ENCODE measurements around the gene PTPRG. TPM values are rescaled to one million over a fixed set of nuclear protein-coding genes. Genes with fewer than 3 reads are reported as not detected.
"Not testable (repeated sequence)": the region's sequence is repeated elsewhere in the genome, so short reads cannot be mapped to it uniquely, and the experiment has no call there.

PTPRG gene
- total and polyA plus RNA-seq, 5 experiments from 2014 or later, result not detected

GRCh38 chr3:62013951-62014350, 452.6 kb downstream of the PTPRG start:
- Mint-ChIP-seq H3K4me1 (peaks cover 0 to 1% (median 0%) of the 10 kb centered on the region in 4 donors), H3K27ac (no peak overlapping the region), H3K27me3 (peaks cover 0 to 4% (median 3%) of the 10 kb centered on the region in 5 donors), H3K4me3 (no peak overlapping the region), H3K36me3 (no peaks in the 10 kb centered on the region), H3K9me3 (peaks cover 0 to 4% (median 0%) of the 10 kb centered on the region in 9 donors)
- POLR2A ChIA-PET, result no interaction called here
- ATAC-seq, result no peak
- DNase-seq, result no peak

DNA sequence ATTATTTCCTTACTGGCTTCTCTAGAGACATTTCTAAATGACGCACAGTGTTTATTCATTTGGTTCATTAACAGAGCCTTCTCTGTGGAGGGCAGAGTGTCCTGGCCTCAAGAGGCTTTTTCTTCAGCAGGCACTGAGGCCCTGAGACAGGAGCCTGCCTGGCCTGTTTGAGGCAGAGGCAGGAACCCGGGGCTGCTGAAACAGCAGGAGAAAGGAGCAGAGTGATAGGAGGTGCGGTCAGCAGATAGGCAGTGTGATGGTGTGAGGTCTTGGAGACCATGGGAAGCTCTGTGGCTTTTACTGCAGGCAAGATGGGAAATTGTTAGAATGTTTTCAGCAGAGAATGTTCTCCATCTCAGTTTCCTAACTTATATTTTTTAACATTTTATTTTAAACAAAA, 453.7 kb downstream of the PTPRG start:
- POLR2A ChIA-PET, result no interaction called here
- Mint-ChIP-seq H3K9me3 (peaks cover 0 to 4% (median 0%) of the 10 kb centered on the region in 9 donors), H3K36me3 (no peaks in the 10 kb centered on the region), H3K27me3 (peaks cover 0 to 4% (median 0%) of the 10 kb centered on the region in 5 donors), H3K4me1 (peaks cover 0 to 1% (median 0%) of the 10 kb centered on the region in 4 donors), H3K27ac (no peak overlapping the region), H3K4me3 (no peak overlapping the region)
- ATAC-seq (no peak), DNase-seq (no peak)

DNA sequence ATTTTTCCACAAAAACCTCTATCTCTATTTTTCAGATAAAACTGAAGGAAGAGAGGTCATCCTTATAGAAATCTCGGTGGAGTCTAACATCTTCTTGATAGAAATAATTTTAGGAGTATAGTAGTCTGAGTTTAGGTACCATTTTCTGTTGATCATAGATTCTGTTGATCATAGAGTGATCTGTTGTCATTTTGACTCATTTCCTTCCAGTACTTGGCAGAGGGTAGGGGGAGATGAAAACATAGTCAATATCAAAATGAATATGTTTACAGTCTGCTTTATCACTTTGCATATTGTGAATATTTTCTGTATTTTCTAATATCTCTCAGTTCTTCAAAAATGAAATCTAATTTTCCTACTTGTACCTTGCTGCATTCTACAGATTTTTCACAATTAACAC, 458.5 kb downstream of the PTPRG start:
- DNase-seq, result no peak
- H3K36me3 Mint-ChIP-seq, result no peaks in the 10 kb centered on the region
- no peak overlapping the region for H3K4me3 Mint-ChIP-seq
- POLR2A ChIA-PET, result no interaction called here
- peaks cover 0 to 4% (median 0%) of the 10 kb centered on the region in 9 donors for H3K9me3 Mint-ChIP-seq
- no peak overlapping the region for H3K27ac Mint-ChIP-seq
- H3K27me3 Mint-ChIP-seq, result peaks cover 0 to 6% (median 0%) of the 10 kb centered on the region in 5 donors
- ATAC-seq, result no peak
- H3K4me1 Mint-ChIP-seq, result peaks cover 0 to 1% (median 0%) of the 10 kb centered on the region in 4 donors

GRCh38 chr3:62020706-62021105, 459.3 kb downstream of the PTPRG start:
- no peak overlapping the region for H3K27ac Mint-ChIP-seq
- DNase-seq (no peak), ATAC-seq (no peak)
- no peaks in the 10 kb centered on the region for H3K36me3 Mint-ChIP-seq
- no peak overlapping the region for H3K4me3 Mint-ChIP-seq
- H3K9me3 Mint-ChIP-seq, result peaks cover 0 to 4% (median 0%) of the 10 kb centered on the region in 9 donors
- H3K27me3 Mint-ChIP-seq, result peaks cover 0 to 8% (median 0%) of the 10 kb centered on the region in 5 donors
- POLR2A ChIA-PET, result no interaction called here
- H3K4me1 Mint-ChIP-seq, result no peaks in the 10 kb centered on the region

- H3K4me1 Mint-ChIP-seq, result no peaks in the 10 kb centered on the region
- peaks cover 0 to 5% (median 0%) of the 10 kb centered on the region in 5 donors for H3K27me3 Mint-ChIP-seq
- H3K4me3 Mint-ChIP-seq, result no peak overlapping the region
- H3K9me3 Mint-ChIP-seq, result peaks cover 0 to 4% (median 0%) of the 10 kb centered on the region in 9 donors
- ATAC-seq, result no peak
- no peaks in the 10 kb centered on the region for H3K36me3 Mint-ChIP-seq
- H3K27ac Mint-ChIP-seq, result no peak overlapping the region
- POLR2A ChIA-PET, result no interaction called here
- DNase-seq, result no peak
Measured at GRCh38 chr3:62022312-62022711, 460.9 kb downstream of the PTPRG start.

DNA sequence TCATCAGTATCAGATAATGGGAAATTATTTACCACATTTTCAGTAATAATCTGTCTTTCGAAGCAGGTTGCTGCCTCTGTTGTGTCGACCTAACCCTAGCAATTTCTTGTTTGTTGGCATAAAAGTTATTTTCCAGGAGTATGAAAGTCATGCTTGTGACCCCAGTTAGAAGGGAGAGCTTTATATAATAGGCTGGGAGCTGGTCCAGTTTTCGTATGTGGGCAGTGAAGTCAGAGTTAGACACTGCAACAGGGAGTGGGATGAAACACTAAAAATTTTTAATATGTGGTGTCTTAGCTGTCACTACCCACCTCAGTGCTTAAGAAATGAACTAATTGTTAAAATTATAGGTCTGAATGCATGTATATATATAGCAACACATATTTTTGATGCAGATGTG, 463.5 kb downstream of the PTPRG start:
- Mint-ChIP-seq H3K36me3 (no peaks in the 10 kb centered on the region), H3K27me3 (peaks cover 0 to 6% (median 0%) of the 10 kb centered on the region in 5 donors), H3K9me3 (peaks cover 0 to 3% (median 0%) of the 10 kb centered on the region in 9 donors), H3K4me3 (no peak overlapping the region), H3K4me1 (no peaks in the 10 kb centered on the region), H3K27ac (no peak overlapping the region)
- DNase-seq (no peak), ATAC-seq (no peak)
- POLR2A ChIA-PET, result no interaction called here

- H3K36me3 Mint-ChIP-seq, result no peaks in the 10 kb centered on the region
- peaks cover 0 to 3% (median 0%) of the 10 kb centered on the region in 9 donors for H3K9me3 Mint-ChIP-seq
- no peak overlapping the region for H3K27ac Mint-ChIP-seq
- peaks cover 0 to 8% (median 0%) of the 10 kb centered on the region in 5 donors for H3K27me3 Mint-ChIP-seq
- POLR2A ChIA-PET, result no interaction called here
- no peak overlapping the region for H3K4me3 Mint-ChIP-seq
- DNase-seq (no peak), ATAC-seq (no peak)
- no peaks in the 10 kb centered on the region for H3K4me1 Mint-ChIP-seq
Measured at GRCh38 chr3:62025913-62026312, 464.5 kb downstream of the PTPRG start.

- no peaks in the 10 kb centered on the region for H3K4me1 Mint-ChIP-seq
- peaks cover 0 to 21% (median 4%) of the 10 kb centered on the region in 5 donors for H3K27me3 Mint-ChIP-seq
- H3K27ac Mint-ChIP-seq, result no peak overlapping the region
- H3K36me3 Mint-ChIP-seq, result no peaks in the 10 kb centered on the region
- ATAC-seq, result no peak
- POLR2A ChIA-PET, result no interaction called here
- DNase-seq, result no peak
- H3K4me3 Mint-ChIP-seq, result no peak overlapping the region
- H3K9me3 Mint-ChIP-seq, result peaks cover 0 to 8% (median 0%) of the 10 kb centered on the region in 9 donors
Measured at GRCh38 chr3:62027241-62027640, 465.9 kb downstream of the PTPRG start.

GRCh38 chr3:62027796-62028195, 466.4 kb downstream of the PTPRG start:
- Mint-ChIP-seq H3K4me3 (no peak overlapping the region), H3K27me3 (peaks cover 0 to 23% (median 4%) of the 10 kb centered on the region in 5 donors), H3K27ac (no peak overlapping the region), H3K4me1 (no peaks in the 10 kb centered on the region), H3K36me3 (no peaks in the 10 kb centered on the region), H3K9me3 (peaks cover 0 to 8% (median 0%) of the 10 kb centered on the region in 9 donors)
- DNase-seq (no peak), ATAC-seq (no peak)
- POLR2A ChIA-PET, result no interaction called here

DNA sequence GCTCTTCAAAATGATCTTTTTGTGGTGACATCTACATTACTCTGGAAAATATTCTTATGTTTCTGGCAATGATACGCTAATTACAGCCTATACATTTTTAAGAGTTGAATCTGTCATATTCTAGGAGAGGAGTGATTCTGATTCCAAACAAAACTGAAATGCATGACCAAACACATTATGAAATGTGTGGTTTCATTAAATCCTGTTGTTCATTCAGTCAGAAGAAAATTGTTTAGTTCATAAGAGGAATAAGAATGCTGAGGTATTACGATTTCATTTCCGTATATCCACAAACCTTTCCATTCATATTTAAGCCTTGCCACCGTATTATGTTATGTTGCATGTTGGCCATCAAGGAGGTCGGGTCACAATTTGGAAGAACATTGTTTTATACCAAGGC, 466.9 kb downstream of the PTPRG start:
- Mint-ChIP-seq H3K36me3 (no peaks in the 10 kb centered on the region), H3K9me3 (peaks cover 0 to 8% (median 0%) of the 10 kb centered on the region in 9 donors), H3K27ac (no peak overlapping the region), H3K27me3 (peaks cover 0 to 23% (median 4%) of the 10 kb centered on the region in 5 donors), H3K4me1 (no peaks in the 10 kb centered on the region), H3K4me3 (no peak overlapping the region)
- POLR2A ChIA-PET, result no interaction called here
- ATAC-seq, result no peak
- no peak for DNase-seq

DNA sequence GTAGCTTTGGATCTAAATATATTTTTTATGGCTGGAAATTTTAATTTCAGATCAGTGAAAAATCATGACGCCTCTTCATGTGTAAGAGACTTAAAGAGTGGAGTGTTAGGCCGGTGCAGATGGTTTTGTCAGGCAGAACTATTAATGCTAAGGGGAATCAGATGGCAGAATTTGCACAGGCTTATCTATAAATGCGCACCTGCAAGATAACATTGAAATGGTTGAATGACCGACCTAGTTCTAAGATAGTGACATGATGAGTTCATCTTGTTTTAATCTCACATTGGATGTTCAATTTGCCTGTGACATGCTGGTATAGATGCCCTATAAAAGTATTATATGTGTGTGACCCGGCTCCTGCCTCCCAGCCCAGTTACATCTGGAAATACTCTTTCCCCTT, 471.4 kb downstream of the PTPRG start:
- no peak for DNase-seq
- Mint-ChIP-seq H3K36me3 (no peaks in the 10 kb centered on the region), H3K27ac (no peak overlapping the region), H3K9me3 (peaks cover 0 to 8% (median 0%) of the 10 kb centered on the region in 9 donors), H3K4me1 (no peaks in the 10 kb centered on the region), H3K27me3 (peaks cover 0 to 16% (median 0%) of the 10 kb centered on the region in 5 donors), H3K4me3 (no peak overlapping the region)
- ATAC-seq, result no peak
- POLR2A ChIA-PET, result no interaction called here

DNA sequence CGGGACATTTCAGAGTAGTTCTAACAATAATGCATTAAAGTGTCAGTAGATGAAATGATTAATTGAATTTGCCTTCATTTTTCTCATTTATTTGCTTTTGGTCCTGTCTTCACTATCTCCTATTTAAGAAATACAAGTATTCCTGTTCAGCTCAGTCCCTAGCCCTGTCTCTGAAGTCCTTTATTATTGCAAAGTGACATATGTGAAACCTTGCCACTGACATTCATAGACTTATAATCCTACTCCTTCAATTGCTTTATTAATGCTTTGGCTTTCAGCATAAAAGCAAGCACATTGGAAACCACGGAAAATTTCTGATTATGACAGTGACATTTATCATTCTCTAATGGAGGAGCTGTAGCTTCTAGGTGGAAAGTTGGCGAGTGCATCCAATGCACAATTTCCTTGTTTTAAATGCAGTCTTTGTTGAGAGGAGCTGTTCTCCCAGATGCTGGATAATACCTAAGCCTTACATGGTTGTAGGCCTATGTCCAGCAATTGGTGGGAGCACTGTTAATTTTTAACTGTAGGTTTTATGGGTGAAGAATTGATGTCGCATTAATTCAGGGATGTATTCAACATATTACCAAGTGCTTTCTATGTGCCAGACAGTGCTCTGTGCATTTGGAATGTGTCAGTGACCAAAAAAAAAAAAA, 474.2 kb downstream of the PTPRG start:
- Mint-ChIP-seq H3K4me3 (no peak overlapping the region), H3K36me3 (no peaks in the 10 kb centered on the region), H3K4me1 (no peaks in the 10 kb centered on the region), H3K27ac (no peak overlapping the region), H3K27me3 (peaks cover 0 to 16% (median 0%) of the 10 kb centered on the region in 5 donors), H3K9me3 (peaks cover 0 to 4% (median 0%) of the 10 kb centered on the region in 9 donors)
- ATAC-seq (no peak), DNase-seq (no peak)
- POLR2A ChIA-PET, result no interaction called here

DNA sequence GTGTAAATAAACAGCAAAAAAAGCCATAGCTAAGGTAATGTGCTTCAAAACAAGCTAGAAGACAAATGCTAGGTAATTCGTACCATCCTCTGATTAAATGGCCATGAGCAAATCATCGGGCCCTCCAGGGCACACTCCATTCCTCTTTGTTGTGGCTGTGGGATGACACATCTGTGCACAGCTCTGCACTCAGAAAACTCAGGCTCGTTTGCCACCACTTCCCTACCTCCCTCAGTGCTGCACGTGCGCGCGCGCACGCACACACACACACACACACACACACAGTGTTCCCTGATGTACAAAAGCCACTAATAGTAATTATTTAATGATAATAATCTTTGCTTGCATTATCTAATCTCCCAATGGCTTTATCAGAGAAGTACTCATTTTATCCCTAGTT, 475.4 kb downstream of the PTPRG start:
- ATAC-seq (no peak), DNase-seq (no peak)
- POLR2A ChIA-PET, result no interaction called here
- no peak overlapping the region for H3K27ac Mint-ChIP-seq
- no peaks in the 10 kb centered on the region for H3K36me3 Mint-ChIP-seq
- no peak overlapping the region for H3K4me3 Mint-ChIP-seq
- peaks cover 0 to 1% (median 0%) of the 10 kb centered on the region in 9 donors for H3K9me3 Mint-ChIP-seq
- H3K27me3 Mint-ChIP-seq, result peaks cover 0 to 7% (median 0%) of the 10 kb centered on the region in 5 donors
- H3K4me1 Mint-ChIP-seq, result no peaks in the 10 kb centered on the region

DNA sequence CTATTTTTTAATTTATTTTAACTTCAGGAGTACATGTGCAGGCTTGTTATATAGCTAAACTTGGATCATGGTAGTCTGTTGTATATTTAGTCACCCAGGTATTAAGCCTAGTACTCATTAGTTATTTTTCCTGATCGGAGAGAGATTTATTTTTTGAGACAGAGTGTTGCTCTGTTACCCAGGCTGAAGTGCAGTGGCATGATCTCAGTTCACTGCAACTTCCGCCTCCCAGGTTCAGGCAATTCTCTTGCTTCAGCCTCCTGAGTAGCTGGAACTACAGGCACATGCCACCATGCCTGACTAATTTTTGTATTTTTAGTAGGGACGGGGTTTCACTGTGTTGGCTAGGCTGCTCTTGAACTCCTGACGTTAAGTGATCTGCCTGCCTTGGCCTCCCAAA, 477.4 kb downstream of the PTPRG start:
- ATAC-seq, POLR2A ChIA-PET, H3K4me3 Mint-ChIP-seq: not testable (repeated sequence)

More for the DNA sequence above, 477.4 kb downstream of the PTPRG start:
- not testable (repeated sequence) for H3K9me3 Mint-ChIP-seq, H3K27ac Mint-ChIP-seq, H3K36me3 Mint-ChIP-seq, DNase-seq, H3K27me3 Mint-ChIP-seq, H3K4me1 Mint-ChIP-seq
